Liver (tissue), 9 donors: ENCODE results near the gene P2RY6. TPM values are rescaled to one million over a fixed set of nuclear protein-coding genes. Genes with fewer than 3 reads are reported as not detected.

ENCODE experiments used
- DNase-seq: peaks from one replicate; pipeline ENCODE4 v3.0.0-alpha.2; 2017; ENCODE audit warnings: low spot score
- H3K27ac ChIP-seq, 2 donors: one replicate each; pipeline ENCODE4 v1.7.0; 2013; ENCODE audit warnings: inconsistent platforms in 2 of 2, low read length in 2 of 2, control low read depth in 1 of 2, low read depth in 1 of 2, mild to moderate bottlenecking in 1 of 2
- H3K27me3 ChIP-seq, 4 donors: one replicate each; pipeline versions ENCODE4 v1.6.1 to v1.7.0; 2013; ENCODE audit warnings: low read length in 3 of 4, inconsistent platforms in 1 of 4, mild to moderate bottlenecking in 1 of 4, moderate library complexity in 1 of 4; ENCODE audit not compliant: control insufficient read depth in 4 of 4, insufficient read depth in 4 of 4
- H3K36me3 ChIP-seq, 4 donors: one replicate each; pipeline versions ENCODE4 v1.6.1 to v1.7.0; 2013; ENCODE audit warnings: low read length in 3 of 4, mild to moderate bottlenecking in 3 of 4, low read depth in 1 of 4, moderate library complexity in 1 of 4; ENCODE audit not compliant: control insufficient read depth in 4 of 4, insufficient read depth in 3 of 4
- H3K4me1 ChIP-seq, 4 donors: one replicate each; pipeline versions ENCODE4 v1.6.1 to v1.7.0; 2013; ENCODE audit warnings: low read length in 3 of 4, mild to moderate bottlenecking in 3 of 4, moderate library complexity in 1 of 4; ENCODE audit not compliant: control insufficient read depth in 4 of 4, insufficient read depth in 4 of 4
- H3K4me3 ChIP-seq, 3 donors: one replicate each; pipeline versions ENCODE4 v1.6.1 to v1.7.0; 2013; ENCODE audit warnings: low read length in 3 of 3, control low read depth in 1 of 3, low read depth in 1 of 3, mild to moderate bottlenecking in 1 of 3
- H3K9ac ChIP-seq, 2 donors: one replicate each; pipeline ENCODE4 v1.7.0; 2013; ENCODE audit warnings: low read length in 2 of 2, mild to moderate bottlenecking in 2 of 2, moderate library complexity in 2 of 2, control low read depth in 1 of 2, low read depth in 1 of 2
- H3K9me3 ChIP-seq, 4 donors: one replicate each; pipeline versions ENCODE4 v1.6.1 to v1.7.0; 2013; ENCODE audit warnings: low read length in 3 of 4; ENCODE audit not compliant: control insufficient read depth in 4 of 4
- EGR1 ChIP-seq, 2 donors: IDR thresholded peaks; 2 replicates each; pipeline ENCODE4 v1.6.1; 2016 to 2018; ENCODE audit warnings: antibody characterized with exemption in 2 of 2, low read depth in 2 of 2
- FOXA1 ChIP-seq: IDR thresholded peaks from 2 replicates; pipeline ENCODE4 v1.6.1; 2016; ENCODE audit warnings: antibody characterized with exemption
- GABPA ChIP-seq, 2 donors: IDR thresholded peaks in 1 of 2; conservative IDR thresholded peaks in 1 of 2; 2 replicates each; pipeline ENCODE4 v1.6.1; 2016; ENCODE audit warnings: antibody characterized with exemption in 2 of 2, mild to moderate bottlenecking in 1 of 2, moderate library complexity in 1 of 2
- HNF4A ChIP-seq, 2 donors: conservative IDR thresholded peaks; 2 replicates each; pipeline ENCODE4 v1.6.1; 2016; ENCODE audit warnings: antibody characterized with exemption in 2 of 2, mild to moderate bottlenecking in 2 of 2
- HNF4G ChIP-seq: IDR thresholded peaks from 2 replicates; pipeline ENCODE4 v1.6.1; 2016; ENCODE audit warnings: antibody characterized with exemption
- JUND ChIP-seq, 2 donors: IDR thresholded peaks; 2 replicates each; pipeline ENCODE4 v1.6.1; 2016; ENCODE audit warnings: antibody characterized with exemption in 2 of 2
- NR2F2 ChIP-seq: IDR thresholded peaks from 2 replicates; pipeline ENCODE4 v1.6.1; 2016; ENCODE audit warnings: antibody characterized with exemption
- RAD21 ChIP-seq, 2 donors: IDR thresholded peaks; 2 replicates each; pipeline ENCODE4 v1.6.1; 2016; ENCODE audit warnings: antibody characterized with exemption in 2 of 2, mild to moderate bottlenecking in 2 of 2
- RXRA ChIP-seq, 2 donors: IDR thresholded peaks; 2 replicates each; pipeline ENCODE4 v1.6.1; 2017 to 2018; ENCODE audit warnings: antibody characterized with exemption in 2 of 2, mild to moderate bottlenecking in 1 of 2
- SP1 ChIP-seq: IDR thresholded peaks from 2 replicates; pipeline ENCODE4 v1.6.1; 2018; ENCODE audit warnings: antibody characterized with exemption, mild to moderate bottlenecking
- TAF1 ChIP-seq: conservative IDR thresholded peaks from 2 replicates; pipeline ENCODE4 v1.6.1; 2016; ENCODE audit warnings: antibody characterized with exemption, mild to moderate bottlenecking
- YY1 ChIP-seq: IDR thresholded peaks from 2 replicates; pipeline ENCODE4 v1.6.1; 2016; ENCODE audit warnings: antibody characterized with exemption, mild to moderate bottlenecking
- WGBS: extraction: QIAGEN DNeasy Blood & Tissue Kit; methylation state at CpG from one replicate; pipeline ENCODE4 v1.1.7; 2013; 5-methylcytosine and 5-hydroxymethylcytosine counted together
- polyA plus RNA-seq, 2 donors: library from polyadenylated mRNA; stranded (reverse) in 1 of 2; unstranded in 1 of 2; fragments of 200-250 nt in 1 of 2; fragments of >200 nt in 1 of 2; fragmentation: Nextera tagmentation in 1 of 2; extraction: Ambion mirVana in 1 of 2; gene quantifications; one replicate each; pipeline versions ENCODE4 v1.2.1 to v1.2.3, GENCODE V29; 2013 to 2015
- total RNA-seq, 2 donors: library from RNA; depleted of rRNA; stranded (reverse); fragments of >200 nt; gene quantifications; one replicate each; pipeline ENCODE4 v1.2.3, GENCODE V29; 2014
- TF ChIP-seq, protein P1 (sequence below): IDR thresholded peaks from 2 replicates; pipeline ENCODE4 v1.6.1; 2016; ENCODE audit warnings: antibody characterized with exemption, mild to moderate bottlenecking
- TF ChIP-seq, protein P2 (sequence below): IDR thresholded peaks from 2 replicates; pipeline ENCODE4 v1.6.1; 2016; ENCODE audit warnings: antibody characterized with exemption
- TF ChIP-seq, protein P3 (sequence below): IDR thresholded peaks from 2 replicates; pipeline ENCODE4 v1.6.1; 2016; ENCODE audit warnings: antibody characterized with exemption
- TF ChIP-seq, protein P4 (sequence below): IDR thresholded peaks from 2 replicates; pipeline ENCODE4 v1.6.1; 2016; ENCODE audit warnings: antibody characterized with exemption
- donor health status: healthy.
- donor health status: healthy.
- donor health status: healthy.
- donor health status: healthy.
- donor health status: healthy.

P2RY6 gene
- total and polyA plus RNA-seq, 4 donors = 0.21 to 1.3 (median 0.78) TPM

- H3K9me3 ChIP-seq = no peaks in the 10 kb centered on the region
- H3K27me3 ChIP-seq = no peaks in the 10 kb centered on the region
- 94% methylated on average over 11 of the region's 11 CpGs for WGBS
- no peaks in the 10 kb centered on the region for H3K4me1 ChIP-seq
- TF ChIP-seq EGR1 (IDR thresholded peaks at IDR 0.05; ENCODE audit: low read depth in 2 of 2) = no peak
- no peak for TF ChIP-seq RXRA (IDR thresholded peaks at IDR 0.05)
- TF ChIP-seq HNF4A (conservative IDR thresholded peaks at IDR 0.05) = peak in 1 of 2 donors; percentile 10
- no peak for TF ChIP-seq NR2F2
- no peak for TF ChIP-seq YY1
- TF ChIP-seq, protein P1, sequence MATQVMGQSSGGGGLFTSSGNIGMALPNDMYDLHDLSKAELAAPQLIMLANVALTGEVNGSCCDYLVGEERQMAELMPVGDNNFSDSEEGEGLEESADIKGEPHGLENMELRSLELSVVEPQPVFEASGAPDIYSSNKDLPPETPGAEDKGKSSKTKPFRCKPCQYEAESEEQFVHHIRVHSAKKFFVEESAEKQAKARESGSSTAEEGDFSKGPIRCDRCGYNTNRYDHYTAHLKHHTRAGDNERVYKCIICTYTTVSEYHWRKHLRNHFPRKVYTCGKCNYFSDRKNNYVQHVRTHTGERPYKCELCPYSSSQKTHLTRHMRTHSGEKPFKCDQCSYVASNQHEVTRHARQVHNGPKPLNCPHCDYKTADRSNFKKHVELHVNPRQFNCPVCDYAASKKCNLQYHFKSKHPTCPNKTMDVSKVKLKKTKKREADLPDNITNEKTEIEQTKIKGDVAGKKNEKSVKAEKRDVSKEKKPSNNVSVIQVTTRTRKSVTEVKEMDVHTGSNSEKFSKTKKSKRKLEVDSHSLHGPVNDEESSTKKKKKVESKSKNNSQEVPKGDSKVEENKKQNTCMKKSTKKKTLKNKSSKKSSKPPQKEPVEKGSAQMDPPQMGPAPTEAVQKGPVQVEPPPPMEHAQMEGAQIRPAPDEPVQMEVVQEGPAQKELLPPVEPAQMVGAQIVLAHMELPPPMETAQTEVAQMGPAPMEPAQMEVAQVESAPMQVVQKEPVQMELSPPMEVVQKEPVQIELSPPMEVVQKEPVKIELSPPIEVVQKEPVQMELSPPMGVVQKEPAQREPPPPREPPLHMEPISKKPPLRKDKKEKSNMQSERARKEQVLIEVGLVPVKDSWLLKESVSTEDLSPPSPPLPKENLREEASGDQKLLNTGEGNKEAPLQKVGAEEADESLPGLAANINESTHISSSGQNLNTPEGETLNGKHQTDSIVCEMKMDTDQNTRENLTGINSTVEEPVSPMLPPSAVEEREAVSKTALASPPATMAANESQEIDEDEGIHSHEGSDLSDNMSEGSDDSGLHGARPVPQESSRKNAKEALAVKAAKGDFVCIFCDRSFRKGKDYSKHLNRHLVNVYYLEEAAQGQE = no peak
- TF ChIP-seq RAD21 (IDR thresholded peaks at IDR 0.05) = no peak
- no peak overlapping the region for H3K9ac ChIP-seq
- no peak overlapping the region for H3K4me3 ChIP-seq
- H3K27ac ChIP-seq = no peak overlapping the region
- DNase-seq = no peak
- H3K36me3 ChIP-seq = no peaks in the 10 kb centered on the region
Observed at GRCh38 chr11:73249853-73250783, 22.0 kb upstream of the P2RY6 start.

- 89% methylated on average over 4 of the region's 4 CpGs for WGBS
- no peak overlapping the region for H3K27ac ChIP-seq
- no peak overlapping the region for H3K4me3 ChIP-seq
- no peak for DNase-seq
- H3K9ac ChIP-seq = no peak overlapping the region
- H3K4me1 ChIP-seq = peaks cover 0 to 2% (median 0%) of the 10 kb centered on the region in 4 donors
- no peak for TF ChIP-seq JUND (IDR thresholded peaks at IDR 0.05)
- no peak for TF ChIP-seq RAD21 (IDR thresholded peaks at IDR 0.05)
- TF ChIP-seq RXRA (IDR thresholded peaks at IDR 0.05) = no peak
- TF ChIP-seq GABPA (IDR thresholded peaks at IDR 0.05 in 1 of 2, conservative IDR thresholded peaks at IDR 0.05 in 1 of 2) = no peak
- no peak for TF ChIP-seq SP1
- TF ChIP-seq FOXA1 = no peak
- TF ChIP-seq HNF4G = no peak
- TF ChIP-seq, protein P2, sequence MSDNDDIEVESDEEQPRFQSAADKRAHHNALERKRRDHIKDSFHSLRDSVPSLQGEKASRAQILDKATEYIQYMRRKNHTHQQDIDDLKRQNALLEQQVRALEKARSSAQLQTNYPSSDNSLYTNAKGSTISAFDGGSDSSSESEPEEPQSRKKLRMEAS = no peak
- no peak for TF ChIP-seq HNF4A (conservative IDR thresholded peaks at IDR 0.05)
- no peak for TF ChIP-seq YY1
- no peak for TF ChIP-seq TAF1
- TF ChIP-seq, protein P3, sequence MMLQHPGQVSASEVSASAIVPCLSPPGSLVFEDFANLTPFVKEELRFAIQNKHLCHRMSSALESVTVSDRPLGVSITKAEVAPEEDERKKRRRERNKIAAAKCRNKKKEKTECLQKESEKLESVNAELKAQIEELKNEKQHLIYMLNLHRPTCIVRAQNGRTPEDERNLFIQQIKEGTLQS = no peak
- TF ChIP-seq, protein P4, sequence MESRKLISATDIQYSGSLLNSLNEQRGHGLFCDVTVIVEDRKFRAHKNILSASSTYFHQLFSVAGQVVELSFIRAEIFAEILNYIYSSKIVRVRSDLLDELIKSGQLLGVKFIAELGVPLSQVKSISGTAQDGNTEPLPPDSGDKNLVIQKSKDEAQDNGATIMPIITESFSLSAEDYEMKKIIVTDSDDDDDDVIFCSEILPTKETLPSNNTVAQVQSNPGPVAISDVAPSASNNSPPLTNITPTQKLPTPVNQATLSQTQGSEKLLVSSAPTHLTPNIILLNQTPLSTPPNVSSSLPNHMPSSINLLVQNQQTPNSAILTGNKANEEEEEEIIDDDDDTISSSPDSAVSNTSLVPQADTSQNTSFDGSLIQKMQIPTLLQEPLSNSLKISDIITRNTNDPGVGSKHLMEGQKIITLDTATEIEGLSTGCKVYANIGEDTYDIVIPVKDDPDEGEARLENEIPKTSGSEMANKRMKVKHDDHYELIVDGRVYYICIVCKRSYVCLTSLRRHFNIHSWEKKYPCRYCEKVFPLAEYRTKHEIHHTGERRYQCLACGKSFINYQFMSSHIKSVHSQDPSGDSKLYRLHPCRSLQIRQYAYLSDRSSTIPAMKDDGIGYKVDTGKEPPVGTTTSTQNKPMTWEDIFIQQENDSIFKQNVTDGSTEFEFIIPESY = no peak
- no peak for TF ChIP-seq EGR1 (IDR thresholded peaks at IDR 0.05; ENCODE audit: low read depth in 2 of 2)
- TF ChIP-seq NR2F2 = no peak
- H3K9me3 ChIP-seq = no peaks in the 10 kb centered on the region
- no peaks in the 10 kb centered on the region for H3K36me3 ChIP-seq
- H3K27me3 ChIP-seq = no peaks in the 10 kb centered on the region
Observed at GRCh38 chr11:73252577-73253191, 19.5 kb upstream of the P2RY6 start.
